H9 (cell line): ENCODE measurements around the gene YPEL5. TPM values are rescaled to one million over a fixed set of nuclear protein-coding genes. Genes with fewer than 3 reads are reported as not detected.

ENCODE experiments used
- DNase-seq: peaks from one replicate; pipeline ENCODE4 v3.0.0-alpha.2; 2017
- H2AFZ ChIP-seq: one replicate; pipeline ENCODE4 v1.6.1; 2013; ENCODE audit warnings: mild to moderate bottlenecking, low read length, control low read depth, moderate library complexity
- H2AK5ac ChIP-seq: 2 replicates; pipeline ENCODE4 v1.6.1; 2013; ENCODE audit warnings: low read length, control low read depth, mixed read lengths; ENCODE audit not compliant: insufficient read length
- H2BK120ac ChIP-seq: one replicate; pipeline ENCODE4 v1.6.1; 2013; ENCODE audit warnings: low read depth, mild to moderate bottlenecking, low read length, control low read depth, inconsistent platforms; ENCODE audit not compliant: poor library complexity, severe bottlenecking
- H2BK12ac ChIP-seq: 2 replicates; pipeline ENCODE4 v1.6.1; 2013; ENCODE audit warnings: low read length, control low read depth, mixed read lengths, low read depth; ENCODE audit not compliant: insufficient read length
- H2BK15ac ChIP-seq: 2 replicates; pipeline ENCODE4 v1.6.1; 2013; ENCODE audit warnings: low read depth, low read length, control low read depth
- H2BK20ac ChIP-seq: one replicate; pipeline ENCODE4 v1.6.1; 2013; ENCODE audit warnings: low read depth, mild to moderate bottlenecking, low read length, control low read depth, inconsistent platforms; ENCODE audit not compliant: poor library complexity, severe bottlenecking
- H2BK5ac ChIP-seq: 2 replicates; pipeline ENCODE4 v1.6.1; 2013; ENCODE audit warnings: low read length, control low read depth, mixed read lengths; ENCODE audit not compliant: insufficient read length
- H3K14ac ChIP-seq: 2 replicates; pipeline ENCODE4 v1.6.1; 2013; ENCODE audit warnings: low read length, control low read depth; ENCODE audit not compliant: insufficient read depth
- H3K18ac ChIP-seq: 2 replicates; pipeline ENCODE4 v1.6.1; 2013; ENCODE audit warnings: low read depth, mild to moderate bottlenecking, mixed read lengths, low read length, control low read depth; ENCODE audit not compliant: insufficient read length
- H3K23ac ChIP-seq: 2 replicates; pipeline ENCODE4 v1.6.1; 2013; ENCODE audit warnings: low read length, control low read depth, mixed read lengths, low read depth; ENCODE audit not compliant: insufficient read length
- H3K23me2 ChIP-seq: 2 replicates; pipeline ENCODE4 v1.6.1; 2013; ENCODE audit warnings: low read depth, mild to moderate bottlenecking, mixed read lengths, low read length, control low read depth; ENCODE audit not compliant: insufficient read length, poor library complexity, severe bottlenecking
- H3K27ac ChIP-seq: 2 replicates; pipeline ENCODE4 v1.5.1; 2013; ENCODE audit warnings: low read length, control low read depth, mixed read lengths, low read depth; ENCODE audit not compliant: insufficient read length
- H3K27me3 ChIP-seq: 2 replicates; pipeline ENCODE4 v1.6.1; 2013; ENCODE audit warnings: low read length, control low read depth, inconsistent platforms; ENCODE audit not compliant: insufficient read depth
- H3K4ac ChIP-seq: 2 replicates; pipeline ENCODE4 v1.6.1; 2013; ENCODE audit warnings: low read depth, mild to moderate bottlenecking, control low read depth, inconsistent platforms, low read length, moderate library complexity
- H3K4me1 ChIP-seq: 2 replicates; pipeline ENCODE4 v1.6.1; 2013; ENCODE audit warnings: low read length, control low read depth, inconsistent platforms; ENCODE audit not compliant: insufficient read depth
- H3K4me2 ChIP-seq: 2 replicates; pipeline ENCODE4 v1.6.1; 2013; ENCODE audit warnings: low read length, control low read depth, mixed read lengths; ENCODE audit not compliant: insufficient read length, insufficient read depth
- H3K56ac ChIP-seq: 2 replicates; pipeline ENCODE4 v1.6.1; 2013; ENCODE audit warnings: low read depth, mild to moderate bottlenecking, mixed read lengths, low read length, control low read depth; ENCODE audit not compliant: insufficient read length
- H3K79me1 ChIP-seq: 2 replicates; pipeline ENCODE4 v1.6.1; 2013; ENCODE audit warnings: low read depth, mild to moderate bottlenecking, moderate library complexity, low read length, control low read depth, inconsistent platforms; ENCODE audit not compliant: insufficient read depth, poor library complexity, severe bottlenecking
- H3K79me2 ChIP-seq: 2 replicates; pipeline ENCODE4 v1.6.1; 2013; ENCODE audit warnings: low read length, control low read depth, inconsistent platforms; ENCODE audit not compliant: insufficient read depth
- H3K9ac ChIP-seq: 2 replicates; pipeline ENCODE4 v1.6.1; 2013; ENCODE audit warnings: low read length, control low read depth, mixed read lengths; ENCODE audit not compliant: insufficient read length; ENCODE audit errors: extremely low read depth
- H3K9me3 ChIP-seq: one replicate; pipeline ENCODE4 v1.6.1; 2013; ENCODE audit warnings: low read depth, low read length, inconsistent platforms; ENCODE audit not compliant: control insufficient read depth
- H3T11ph ChIP-seq: one replicate; pipeline ENCODE4 v1.6.1; 2013; ENCODE audit warnings: mild to moderate bottlenecking, low read length, control low read depth, inconsistent platforms
- H4K20me1 ChIP-seq: one replicate; pipeline ENCODE4 v1.6.1; 2013; ENCODE audit not compliant: control insufficient read depth, insufficient read length, insufficient read depth
- H4K5ac ChIP-seq: 2 replicates; pipeline ENCODE4 v1.6.1; 2013; ENCODE audit warnings: low read depth, mild to moderate bottlenecking, mixed read lengths, low read length, control low read depth; ENCODE audit not compliant: insufficient read length
- H4K8ac ChIP-seq: replicated peaks from 2 replicates; pipeline ENCODE4 v1.6.1; 2013; ENCODE audit warnings: low read length, control low read depth, mixed read lengths, low read depth; ENCODE audit not compliant: insufficient read length
- H4K91ac ChIP-seq: 2 replicates; pipeline ENCODE4 v1.6.1; 2013; ENCODE audit warnings: low read depth, mild to moderate bottlenecking, moderate library complexity, mixed read lengths, low read length, control low read depth; ENCODE audit not compliant: insufficient read length
- H3K27ac Mint-ChIP-seq, 3 experiments: 2 replicates in 2 of 3; 3 replicates in 1 of 3; pipeline ENCODE4 v1.8.0; 2020 to 2021; ENCODE audit warnings: mixed read lengths in 3 of 3, mild to moderate bottlenecking in 1 of 3, moderate library complexity in 1 of 3
- H3K27me3 Mint-ChIP-seq: 2 replicates; pipeline ENCODE4 v1.8.0; 2021; ENCODE audit warnings: low read depth, mild to moderate bottlenecking, moderate library complexity, mixed read lengths
- H3K36me3 Mint-ChIP-seq, 3 experiments: 2 replicates in 2 of 3; 3 replicates in 1 of 3; pipeline ENCODE4 v1.8.0; 2020 to 2021; ENCODE audit warnings: low read depth in 3 of 3, mixed read lengths in 3 of 3; ENCODE audit not compliant: insufficient read depth in 1 of 3
- H3K4me1 Mint-ChIP-seq, 2 experiments: 2 replicates each; pipeline ENCODE4 v1.8.0; 2020; ENCODE audit warnings: mixed read lengths in 2 of 2
- H3K4me3 Mint-ChIP-seq, 2 experiments: 2 replicates in 1 of 2; 3 replicates in 1 of 2; pipeline ENCODE4 v1.8.0; 2020 to 2021; ENCODE audit warnings: mild to moderate bottlenecking in 2 of 2, mixed read lengths in 2 of 2, moderate library complexity in 1 of 2
- H3K9me3 Mint-ChIP-seq, 2 experiments: 2 replicates in 1 of 2; 3 replicates in 1 of 2; pipeline ENCODE4 v1.8.0; 2020; ENCODE audit warnings: mild to moderate bottlenecking in 2 of 2, mixed read lengths in 2 of 2, moderate library complexity in 1 of 2
- CTCF ChIP-seq: fragments of 200-600 bp; sonication (generic); conservative IDR thresholded peaks from 3 replicates; pipeline ENCODE4 v1.8.0; 2021; ENCODE audit warnings: antibody characterized with exemption, mild to moderate bottlenecking
- WGBS: extraction: QIAGEN DNeasy Blood & Tissue Kit; methylation state at CpG from one replicate; pipeline ENCODE4 v1.1.7; 2013; ENCODE audit warnings: missing lambda C conversion rate, low lambda C conversion rate, mixed read lengths; ENCODE audit not compliant: insufficient read length; ENCODE audit errors: extremely low coverage; 5-methylcytosine and 5-hydroxymethylcytosine counted together
- total RNA-seq: library from RNA; stranded (reverse); gene quantifications from 2 replicates; pipeline ENCODE4 v1.2.1, GENCODE V29; 2021

The YPEL5 gene
- total RNA-seq, 1 experiment from 2014 or later, result 28.5 TPM

GRCh38 chr2:30139131-30139870, 7.5 kb upstream of the YPEL5 start:
- no peak for DNase-seq
- Histone ChIP-seq H3K18ac (no peak overlapping the region), H4K8ac (no peak overlapping the region), H3K4me2 (no peak overlapping the region), H4K20me1 (no peaks in the 10 kb centered on the region), H4K91ac (no peak overlapping the region), H3K9me3 (no peaks in the 10 kb centered on the region), H2BK120ac (no peak overlapping the region), H3K56ac (no peak overlapping the region), H3K14ac (no peak overlapping the region), H3K4ac (no peak overlapping the region), H2AK5ac (no peak overlapping the region), H2AFZ (no peak overlapping the region), H3K79me1 (no peaks in the 10 kb centered on the region), H2BK5ac (no peak overlapping the region), H3K79me2 (no peaks in the 10 kb centered on the region), H3K27ac (no peak overlapping the region), H2BK12ac (no peak overlapping the region), H4K5ac (no peak overlapping the region), H3K23me2 (no peaks in the 10 kb centered on the region), H3K23ac (no peak overlapping the region), H3K27me3 (no peaks in the 10 kb centered on the region), H2BK20ac (no peak overlapping the region), H3T11ph (no peak overlapping the region), H2BK15ac (no peak overlapping the region), H3K4me1 (no peaks in the 10 kb centered on the region), H3K9ac (no peak overlapping the region)
- no CpG with 5 or more reads among the region's 6 CpGs for WGBS
- H3K36me3 Mint-ChIP-seq, result no peaks in the 10 kb centered on the region
- no peaks in the 10 kb centered on the region for H3K9me3 Mint-ChIP-seq
- no peak for TF ChIP-seq CTCF
- H3K27ac Mint-ChIP-seq, result no peak overlapping the region
- H3K4me1 Mint-ChIP-seq, result no peaks in the 10 kb centered on the region
- peaks cover 2% of the 10 kb centered on the region for H3K27me3 Mint-ChIP-seq
- H3K4me3 Mint-ChIP-seq, result no peak overlapping the region
